22Rv1 (cell line): ENCODE measurements around the gene LRTM1.

Source experiments
- H3K27ac ChIP-seq: fragments of 450-650 bp; 2 replicates; pipeline ENCODE4 v1.5.1; 2017
- ZFX ChIP-seq: fragments of 450-650 bp; IDR thresholded peaks from 2 replicates; pipeline ENCODE4 v1.6.1; 2017; ENCODE audit warnings: antibody characterized with exemption, borderline replicate concordance
- TF ChIP-seq, protein P1 (sequence below): fragments of 450-650 bp; IDR thresholded peaks from 2 replicates; pipeline ENCODE4 v1.5.1; 2017; ENCODE audit warnings: mild to moderate bottlenecking

LRTM1 gene

DNA sequence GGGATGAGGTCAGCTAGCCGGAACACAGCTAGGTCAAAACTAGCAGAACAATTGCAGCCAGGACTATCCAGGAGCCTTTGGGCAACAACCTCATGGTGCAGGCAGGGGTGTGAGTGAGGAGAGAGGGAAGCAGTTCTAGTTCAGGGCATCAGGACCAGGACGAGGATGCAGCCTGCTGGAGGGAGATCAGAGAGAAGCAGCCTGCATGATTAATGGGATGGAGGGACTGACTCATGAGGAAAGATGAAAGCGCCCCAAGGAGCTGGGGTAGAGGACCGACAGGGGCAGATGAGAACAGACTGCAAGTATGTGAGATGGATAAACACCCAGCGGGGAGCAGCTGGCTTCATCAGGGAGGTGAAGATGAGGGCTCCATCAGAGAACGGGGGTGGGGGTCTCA, 37.9 kb upstream of the LRTM1 start:
- no peak for TF ChIP-seq ZFX
- TF ChIP-seq, protein P1, sequence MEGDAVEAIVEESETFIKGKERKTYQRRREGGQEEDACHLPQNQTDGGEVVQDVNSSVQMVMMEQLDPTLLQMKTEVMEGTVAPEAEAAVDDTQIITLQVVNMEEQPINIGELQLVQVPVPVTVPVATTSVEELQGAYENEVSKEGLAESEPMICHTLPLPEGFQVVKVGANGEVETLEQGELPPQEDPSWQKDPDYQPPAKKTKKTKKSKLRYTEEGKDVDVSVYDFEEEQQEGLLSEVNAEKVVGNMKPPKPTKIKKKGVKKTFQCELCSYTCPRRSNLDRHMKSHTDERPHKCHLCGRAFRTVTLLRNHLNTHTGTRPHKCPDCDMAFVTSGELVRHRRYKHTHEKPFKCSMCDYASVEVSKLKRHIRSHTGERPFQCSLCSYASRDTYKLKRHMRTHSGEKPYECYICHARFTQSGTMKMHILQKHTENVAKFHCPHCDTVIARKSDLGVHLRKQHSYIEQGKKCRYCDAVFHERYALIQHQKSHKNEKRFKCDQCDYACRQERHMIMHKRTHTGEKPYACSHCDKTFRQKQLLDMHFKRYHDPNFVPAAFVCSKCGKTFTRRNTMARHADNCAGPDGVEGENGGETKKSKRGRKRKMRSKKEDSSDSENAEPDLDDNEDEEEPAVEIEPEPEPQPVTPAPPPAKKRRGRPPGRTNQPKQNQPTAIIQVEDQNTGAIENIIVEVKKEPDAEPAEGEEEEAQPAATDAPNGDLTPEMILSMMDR, result no peak
- no peak overlapping the region for H3K27ac ChIP-seq

DNA sequence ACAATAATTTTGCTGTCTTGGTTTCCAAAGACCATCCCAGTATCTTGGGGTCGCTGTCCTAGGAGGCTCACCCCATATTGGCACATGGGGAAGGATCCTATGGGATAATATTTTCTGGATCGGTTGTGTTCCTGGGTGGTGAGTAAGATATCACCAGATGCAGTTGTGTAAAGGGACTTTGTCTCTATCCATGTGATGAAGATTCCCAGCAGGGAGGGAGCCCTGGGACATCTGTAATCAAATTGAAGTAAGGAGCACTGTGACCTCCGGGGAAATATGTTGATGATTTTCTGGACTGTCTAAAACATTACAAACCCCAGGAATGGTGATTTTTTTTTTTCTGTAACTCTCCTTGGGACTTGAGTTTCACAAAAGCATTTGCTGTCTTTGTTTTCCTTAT, 36.2 kb upstream of the LRTM1 start:
- no peak overlapping the region for H3K27ac ChIP-seq
- no peak for TF ChIP-seq ZFX

DNA sequence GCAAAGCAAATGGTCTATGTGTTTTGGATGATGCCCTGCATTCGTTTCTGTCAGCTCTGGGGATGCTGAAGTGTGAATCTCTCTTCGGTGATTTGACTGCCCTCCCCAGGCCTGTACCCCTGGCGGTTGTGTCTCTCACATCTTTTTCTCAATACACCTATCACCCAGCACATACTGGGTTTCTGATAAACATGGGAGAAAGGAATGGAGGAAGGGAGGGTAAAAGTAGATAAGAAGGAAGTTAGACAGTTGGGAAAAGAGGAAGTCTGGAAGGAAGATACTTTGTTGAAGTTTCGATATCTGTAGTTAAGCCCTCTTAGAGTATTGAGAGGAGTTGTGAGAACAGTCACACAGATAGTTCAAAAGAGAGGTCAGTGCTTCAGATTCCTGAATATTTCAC, 35.8 kb upstream of the LRTM1 start:
- no peak overlapping the region for H3K27ac ChIP-seq
- TF ChIP-seq, protein P1, result no peak
- TF ChIP-seq ZFX, result no peak

DNA sequence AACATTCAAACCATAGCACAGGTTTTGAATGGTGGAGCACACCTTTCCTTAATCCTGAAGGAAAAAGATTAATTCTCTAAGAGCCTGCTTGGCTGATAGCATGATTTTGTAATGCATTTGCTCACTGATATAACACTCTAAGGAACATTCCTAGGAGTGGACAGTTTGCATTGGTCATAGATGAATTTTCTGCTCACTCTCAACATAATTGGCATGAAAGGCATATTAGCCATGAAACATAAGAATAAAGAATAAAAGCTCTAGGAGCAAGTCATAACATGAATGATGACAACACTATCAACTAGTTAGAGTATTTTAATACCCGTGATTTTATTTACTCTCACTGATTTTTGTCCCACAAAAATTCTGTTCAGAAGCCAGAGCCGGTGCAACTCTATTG, 34.3 kb upstream of the LRTM1 start:
- TF ChIP-seq, protein P1, result no peak
- no peak for TF ChIP-seq ZFX
- no peak overlapping the region for H3K27ac ChIP-seq

DNA sequence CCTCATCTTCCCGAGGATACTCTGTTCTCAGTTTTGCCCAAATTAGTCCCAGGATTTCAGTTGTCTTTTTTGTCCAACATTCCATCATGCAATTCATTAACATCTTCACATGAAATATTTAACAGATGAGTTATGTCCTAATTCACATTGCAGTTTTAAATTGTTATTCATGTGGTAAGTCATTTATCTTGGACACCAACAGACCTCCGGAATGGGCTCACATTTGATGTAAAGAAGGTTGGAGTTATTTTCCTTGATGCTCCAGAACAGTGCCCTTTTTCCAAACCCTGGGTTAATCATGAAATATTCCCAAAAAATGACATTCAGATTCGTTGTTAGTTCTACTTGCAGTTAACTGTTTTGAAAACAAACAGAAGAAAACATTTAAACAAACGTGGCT, 32.8 kb upstream of the LRTM1 start:
- TF ChIP-seq ZFX, result no peak
- TF ChIP-seq, protein P1, result no peak
- H3K27ac ChIP-seq, result no peak overlapping the region

DNA sequence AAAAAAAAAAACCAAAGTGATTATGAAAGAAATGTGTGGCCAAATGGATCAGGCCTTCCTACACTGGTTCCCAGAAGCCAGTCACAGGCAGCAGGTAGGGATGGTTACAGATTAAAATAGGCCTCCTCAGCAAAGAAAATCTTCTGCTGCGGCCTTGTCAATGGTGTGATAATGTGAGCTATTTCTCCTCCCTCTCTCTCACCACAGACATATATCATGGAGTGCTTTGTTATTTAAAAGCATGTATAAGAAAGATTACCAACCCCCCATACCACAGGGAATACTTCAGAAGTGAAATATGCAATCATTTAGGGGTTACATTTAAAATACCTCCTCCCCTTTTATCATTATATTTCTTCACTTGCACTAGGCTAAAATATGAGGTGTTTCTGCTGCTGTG, 32.2 kb upstream of the LRTM1 start:
- no peak overlapping the region for H3K27ac ChIP-seq
- no peak for TF ChIP-seq ZFX
- TF ChIP-seq, protein P1, result no peak

DNA sequence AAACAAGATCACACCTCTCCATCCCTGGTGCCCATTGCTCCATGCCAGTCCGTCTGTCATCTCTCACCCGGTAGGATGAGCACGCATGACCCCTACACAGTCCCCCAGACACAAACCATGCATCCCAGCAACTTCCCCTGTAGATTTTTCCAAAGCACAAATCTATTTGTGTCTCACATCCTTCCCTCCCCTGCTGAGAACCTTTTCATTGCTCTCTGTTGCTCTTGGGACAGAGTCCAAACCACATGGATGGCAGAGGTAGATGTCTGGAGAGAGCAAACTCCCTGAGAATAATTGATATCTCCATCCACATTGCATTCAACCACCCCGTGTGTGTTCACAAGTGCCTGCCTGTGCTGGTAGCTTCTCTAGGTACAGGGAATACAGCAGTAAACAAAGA, 29.9 kb upstream of the LRTM1 start:
- no peak for TF ChIP-seq ZFX
- TF ChIP-seq, protein P1, result no peak
- no peak overlapping the region for H3K27ac ChIP-seq

DNA sequence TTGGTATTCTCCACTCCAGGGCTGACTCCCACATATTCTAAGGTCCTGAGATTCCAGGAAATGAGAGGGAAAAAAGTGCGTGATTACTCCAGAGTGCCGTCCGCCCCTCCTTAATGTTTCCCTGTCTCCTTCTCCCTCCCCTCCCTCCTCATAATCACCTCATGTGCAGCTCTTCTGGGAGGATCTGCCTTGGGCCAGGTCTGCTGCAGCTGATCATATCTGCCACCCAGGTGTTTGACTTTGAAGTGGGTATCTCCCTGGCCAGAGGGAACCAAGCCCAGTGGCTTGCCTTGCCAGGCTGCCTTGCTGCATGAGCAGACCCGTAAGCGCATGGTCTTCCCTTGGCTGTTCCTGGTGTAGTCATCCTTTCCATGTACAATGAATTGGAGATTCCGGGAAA, 28.1 kb upstream of the LRTM1 start:
- no peak overlapping the region for H3K27ac ChIP-seq
- TF ChIP-seq, protein P1, result no peak
- no peak for TF ChIP-seq ZFX
